Neural cell (in vitro differentiated cells): ENCODE results near the gene CNNM2. TPM values are rescaled to one million over a fixed set of nuclear protein-coding genes. Genes with fewer than 3 reads are reported as not detected.
"Not testable (repeated sequence)": the region's sequence is repeated elsewhere in the genome, so short reads cannot be mapped to it uniquely, and the experiment has no call there.

Experiments
- H2AFZ ChIP-seq: fragments of 200-600, 300-800 bp; sonication (generic), shearing (Covaris generic); 2 replicates; pipeline ENCODE4 v1.6.0; 2014; ENCODE audit warnings: low read depth, mild to moderate bottlenecking, antibody characterized with exemption, low read length, moderate library complexity
- H3F3A ChIP-seq: fragments of 200-600 bp; shearing (Covaris generic); 2 replicates; pipeline ENCODE4 v1.6.1; 2016; ENCODE audit warnings: mild to moderate bottlenecking, moderate library complexity, mixed read lengths, antibody characterized with exemption, low read length; ENCODE audit not compliant: insufficient read depth, poor library complexity, severe bottlenecking
- H3K27ac ChIP-seq: fragments of 200-600, 300-800 bp; sonication (generic), shearing (Covaris generic); 2 replicates; pipeline ENCODE4 v1.5.1; 2014; ENCODE audit warnings: mild to moderate bottlenecking, low read length, moderate library complexity
- H3K27me3 ChIP-seq: fragments of 300-800, 200-600 bp; sonication (generic), shearing (Covaris generic); 2 replicates; pipeline ENCODE4 v1.6.0; 2014; ENCODE audit warnings: mild to moderate bottlenecking, low read depth, low read length, moderate library complexity; ENCODE audit not compliant: insufficient read depth
- H3K36me3 ChIP-seq: fragments of 300-800, 200-600 bp; sonication (generic), shearing (Covaris generic); 2 replicates; pipeline ENCODE4 v1.5.1; 2014; ENCODE audit warnings: mild to moderate bottlenecking, antibody characterized with exemption, low read length, moderate library complexity; ENCODE audit not compliant: insufficient read depth
- H3K4me2 ChIP-seq: fragments of 300-800, 200-600 bp; sonication (generic), shearing (Covaris generic); 2 replicates; pipeline ENCODE4 v1.6.0; 2014; ENCODE audit warnings: mild to moderate bottlenecking, low read length
- H3K4me3 ChIP-seq: fragments of 300-800, 200-600 bp; sonication (generic), shearing (Covaris generic); 2 replicates; pipeline ENCODE4 v1.5.1; 2014; ENCODE audit warnings: mild to moderate bottlenecking, low read length, moderate library complexity
- H3K79me2 ChIP-seq: fragments of 200-600 bp; shearing (Covaris generic); replicated peaks from 2 replicates; pipeline ENCODE4 v1.6.0; 2014; ENCODE audit warnings: mild to moderate bottlenecking, low read length, moderate library complexity; ENCODE audit not compliant: insufficient read depth
- H3K9ac ChIP-seq: fragments of 300-800, 200-600 bp; sonication (generic), shearing (Covaris generic); 2 replicates; pipeline ENCODE4 v1.6.1; 2016; ENCODE audit warnings: mild to moderate bottlenecking, low read length, mixed read lengths
- H3K9me2 ChIP-seq: fragments of 200-600 bp; shearing (Covaris generic); 2 replicates; pipeline ENCODE4 v1.6.1; 2016; ENCODE audit warnings: mild to moderate bottlenecking, low read length, mixed read lengths; ENCODE audit not compliant: insufficient read depth
- H3K9me3 ChIP-seq: fragments of 200-600, 300-800 bp; sonication (generic), shearing (Covaris generic); 2 replicates; pipeline ENCODE4 v1.6.1; 2016; ENCODE audit warnings: mild to moderate bottlenecking, mixed run types, low read length, moderate library complexity, mixed read lengths
- H4K20me1 ChIP-seq: fragments of 200-600 bp; shearing (Covaris generic); 2 replicates; pipeline ENCODE4 v1.6.1; 2016; ENCODE audit warnings: mild to moderate bottlenecking, mixed run types; ENCODE audit not compliant: insufficient read depth
- CTCF ChIP-seq: fragments of 450-650 bp; IDR thresholded peaks from 2 replicates; pipeline ENCODE4 v1.5.1; 2014; ENCODE audit warnings: antibody characterized with exemption, mild to moderate bottlenecking, moderate library complexity; ENCODE audit not compliant: poor library complexity, severe bottlenecking
- EP300 ChIP-seq: fragments of 450-650 bp; conservative IDR thresholded peaks from 2 replicates; pipeline ENCODE4 v1.6.1; 2014; ENCODE audit warnings: antibody characterized with exemption, mild to moderate bottlenecking, moderate library complexity; ENCODE audit not compliant: poor library complexity, severe bottlenecking
- EZH2 ChIP-seq: fragments of 200-600, 300-800 bp; shearing (Covaris generic), sonication (generic); IDR thresholded peaks from 2 replicates; pipeline ENCODE4 v1.6.1; 2014; ENCODE audit warnings: antibody characterized with exemption, low read length, borderline replicate concordance, mild to moderate bottlenecking; ENCODE audit not compliant: insufficient read depth, poor library complexity, severe bottlenecking
- MXI1 ChIP-seq: fragments of 450-650 bp; conservative IDR thresholded peaks from 2 replicates; pipeline ENCODE4 v1.6.1; 2014; ENCODE audit warnings: antibody characterized with exemption, mild to moderate bottlenecking; ENCODE audit not compliant: poor library complexity, severe bottlenecking
- POLR2AphosphoS5 ChIP-seq: IDR thresholded peaks from 2 replicates; pipeline ENCODE4 v1.6.1; 2012
- RAD21 ChIP-seq: fragments of 450-650 bp; conservative IDR thresholded peaks from 2 replicates; pipeline ENCODE4 v1.6.1; 2014; ENCODE audit warnings: antibody characterized with exemption, mild to moderate bottlenecking, moderate library complexity
- REST ChIP-seq: IDR thresholded peaks from 2 replicates; pipeline ENCODE4 v1.6.1; 2012; ENCODE audit warnings: borderline replicate concordance
- SMC3 ChIP-seq: fragments of 450-650 bp; conservative IDR thresholded peaks from 2 replicates; pipeline ENCODE4 v1.6.1; 2014; ENCODE audit warnings: antibody characterized with exemption, mild to moderate bottlenecking, moderate library complexity; ENCODE audit not compliant: poor library complexity
- TAF1 ChIP-seq: IDR thresholded peaks from 2 replicates; pipeline ENCODE4 v1.6.1; 2012; ENCODE audit warnings: low read depth
- polyA plus RNA-seq: library from polyadenylated mRNA; depleted of rRNA; stranded (reverse); fragments of >200 nt; gene quantifications from 2 replicates; pipeline ENCODE4 v1.2.3, GENCODE V29; 2014

Gene CNNM2
- polyA plus RNA-seq, 1 donor from 2014 or later, result 5.0 TPM

DNA sequence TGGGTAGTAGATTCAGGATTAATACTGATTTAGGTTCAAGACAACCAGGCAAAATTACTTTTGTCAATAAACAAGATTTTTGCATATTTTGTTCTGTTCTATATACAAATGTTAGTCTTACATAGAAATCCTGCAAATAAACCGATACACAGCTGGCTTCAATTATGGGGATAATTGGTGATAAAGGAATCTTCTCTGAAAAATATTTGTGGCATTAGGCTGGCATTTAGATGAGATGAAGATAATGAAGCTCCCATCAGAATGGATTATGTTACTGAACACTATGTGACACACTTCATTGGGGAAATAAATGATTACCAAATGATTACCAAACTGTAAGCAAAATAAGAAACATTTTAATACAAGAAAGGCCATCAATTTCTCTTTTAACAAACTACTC lies 209.1 kb downstream of the CNNM2 start:
- H3K27me3 ChIP-seq, result no peaks in the 10 kb centered on the region
- H4K20me1 ChIP-seq, result no peaks in the 10 kb centered on the region
- H3K9me2 ChIP-seq, result no peaks in the 10 kb centered on the region
- H3K79me2 ChIP-seq, result no peaks in the 10 kb centered on the region
- no peak overlapping the region for H3K4me2 ChIP-seq
- no peak for TF ChIP-seq CTCF
- no peak for TF ChIP-seq EP300
- no peak for TF ChIP-seq RAD21
- no peak for TF ChIP-seq REST
- TF ChIP-seq SMC3, result no peak
- H2AFZ ChIP-seq, result no peak overlapping the region
- no peaks in the 10 kb centered on the region for H3K36me3 ChIP-seq
- H3K27ac ChIP-seq, result no peak overlapping the region
- no peaks in the 10 kb centered on the region for H3K9me3 ChIP-seq
- no peak overlapping the region for H3K4me3 ChIP-seq
- H3K9ac ChIP-seq, result no peak overlapping the region
- no peaks in the 10 kb centered on the region for H3F3A ChIP-seq

DNA sequence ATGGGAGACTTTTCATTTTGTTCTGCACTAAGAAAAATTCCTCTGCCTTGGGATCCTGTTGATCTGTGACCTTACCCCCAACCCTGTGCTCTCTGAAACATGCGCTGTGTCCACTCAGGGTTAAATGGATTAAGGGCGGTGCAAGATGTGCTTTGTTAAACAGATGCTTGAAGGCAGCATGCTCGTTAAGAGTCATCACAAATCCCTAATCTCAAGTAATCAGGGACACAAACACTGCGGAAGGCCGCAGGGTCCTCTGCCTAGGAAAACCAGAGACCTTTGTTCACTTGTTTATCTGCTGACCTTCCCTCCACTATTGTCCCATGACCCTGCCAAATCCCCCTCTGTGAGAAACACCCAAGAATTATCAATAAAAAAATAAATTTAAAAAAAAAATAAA lies 212.1 kb downstream of the CNNM2 start:
- not testable (repeated sequence) for H3K9me3 ChIP-seq, H3K27me3 ChIP-seq, H3K9me2 ChIP-seq, H2AFZ ChIP-seq, H3K36me3 ChIP-seq, H3K4me2 ChIP-seq, H3K4me3 ChIP-seq, H3K27ac ChIP-seq, H3K79me2 ChIP-seq, H4K20me1 ChIP-seq, H3K9ac ChIP-seq, H3F3A ChIP-seq

DNA sequence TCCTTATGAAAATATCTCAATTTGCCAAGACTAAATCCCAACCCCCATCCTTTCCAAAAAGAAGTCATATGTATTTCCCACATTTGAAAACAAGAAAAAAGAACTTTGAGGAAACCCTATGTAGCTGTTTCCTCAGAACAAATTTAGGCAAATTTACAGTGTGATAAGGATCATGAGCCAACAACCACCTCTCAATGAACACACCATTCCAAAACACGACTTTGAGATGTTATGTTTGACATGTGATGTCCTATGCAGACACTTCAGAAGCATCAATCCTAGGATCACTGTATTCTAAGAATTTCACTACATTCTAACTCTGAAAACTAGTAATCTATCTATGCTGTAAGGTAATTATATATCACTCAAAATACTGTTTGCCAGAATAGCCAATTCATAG lies 212.8 kb downstream of the CNNM2 start:
- H3K4me3 ChIP-seq, result no peak overlapping the region
- H4K20me1 ChIP-seq, result no peaks in the 10 kb centered on the region
- H2AFZ ChIP-seq, result no peak overlapping the region
- no peaks in the 10 kb centered on the region for H3K9me2 ChIP-seq
- H3K9ac ChIP-seq, result no peak overlapping the region
- TF ChIP-seq EZH2, result no peak
- no peak for TF ChIP-seq CTCF
- TF ChIP-seq RAD21, result no peak
- no peak for TF ChIP-seq MXI1
- no peak for TF ChIP-seq SMC3
- no peak for TF ChIP-seq EP300
- no peak for TF ChIP-seq REST
- TF ChIP-seq POLR2AphosphoS5, result no peak
- TF ChIP-seq TAF1, result no peak
- H3K79me2 ChIP-seq, result no peaks in the 10 kb centered on the region
- no peak overlapping the region for H3K4me2 ChIP-seq
- no peaks in the 10 kb centered on the region for H3F3A ChIP-seq
- H3K9me3 ChIP-seq, result no peaks in the 10 kb centered on the region
- no peak overlapping the region for H3K27ac ChIP-seq
- H3K36me3 ChIP-seq, result no peaks in the 10 kb centered on the region
- no peaks in the 10 kb centered on the region for H3K27me3 ChIP-seq

- not testable (repeated sequence) for H3K4me3 ChIP-seq, H3K9me3 ChIP-seq, H3K4me2 ChIP-seq, H3K27me3 ChIP-seq, H3K27ac ChIP-seq, H4K20me1 ChIP-seq, H3K36me3 ChIP-seq, H3K9me2 ChIP-seq, H2AFZ ChIP-seq, H3K9ac ChIP-seq, H3F3A ChIP-seq, H3K79me2 ChIP-seq
These were observed 217.1 kb downstream of the CNNM2 start for GRCh38 chr10:103135168-103135567.
